Body of pancreas (tissue), 4 donors: Measurements from ENCODE around the gene CLEC16A.

Experiments
- CTCF ChIP-seq, 7 experiments: fragments of 450-650 bp in 4 of 7; fragments of 200-600 bp in 3 of 7; sonication (generic) in 3 of 7; IDR thresholded peaks; one replicate each; pipeline ENCODE4 v1.5.1; 2016 to 2019; ENCODE audit warnings: antibody characterized with exemption in 7 of 7
- POLR2A ChIP-seq, 3 donors: fragments of 450-650 bp; IDR thresholded peaks; one replicate each; pipeline ENCODE4 v1.6.1; 2016; ENCODE audit warnings: antibody characterized with exemption in 3 of 3, mild to moderate bottlenecking in 2 of 3

GRCh38 chr16:11050944-11051343 is 106.6 kb downstream of the CLEC16A start:
- TF ChIP-seq POLR2A (IDR thresholded peaks at IDR 0.05) (no peak), CTCF (IDR thresholded peaks at IDR 0.05) (no peak)
